Neural cell (in vitro differentiated cells): ENCODE results near the gene YAF2. TPM values are rescaled to one million over a fixed set of nuclear protein-coding genes. Genes with fewer than 3 reads are reported as not detected.
"Not testable (repeated sequence)": the region's sequence is repeated elsewhere in the genome, so short reads cannot be mapped to it uniquely, and the experiment has no call there.

Experiments
- H2AFZ ChIP-seq: fragments of 200-600, 300-800 bp; sonication (generic), shearing (Covaris generic); 2 replicates; pipeline ENCODE4 v1.6.0; 2014; ENCODE audit warnings: low read depth, mild to moderate bottlenecking, antibody characterized with exemption, low read length, moderate library complexity
- H3F3A ChIP-seq: fragments of 200-600 bp; shearing (Covaris generic); 2 replicates; pipeline ENCODE4 v1.6.1; 2016; ENCODE audit warnings: mild to moderate bottlenecking, moderate library complexity, mixed read lengths, antibody characterized with exemption, low read length; ENCODE audit not compliant: insufficient read depth, poor library complexity, severe bottlenecking
- H3K27ac ChIP-seq: fragments of 200-600, 300-800 bp; sonication (generic), shearing (Covaris generic); 2 replicates; pipeline ENCODE4 v1.5.1; 2014; ENCODE audit warnings: mild to moderate bottlenecking, low read length, moderate library complexity
- H3K27me3 ChIP-seq: fragments of 300-800, 200-600 bp; sonication (generic), shearing (Covaris generic); 2 replicates; pipeline ENCODE4 v1.6.0; 2014; ENCODE audit warnings: mild to moderate bottlenecking, low read depth, low read length, moderate library complexity; ENCODE audit not compliant: insufficient read depth
- H3K36me3 ChIP-seq: fragments of 300-800, 200-600 bp; sonication (generic), shearing (Covaris generic); 2 replicates; pipeline ENCODE4 v1.5.1; 2014; ENCODE audit warnings: mild to moderate bottlenecking, antibody characterized with exemption, low read length, moderate library complexity; ENCODE audit not compliant: insufficient read depth
- H3K4me2 ChIP-seq: fragments of 300-800, 200-600 bp; sonication (generic), shearing (Covaris generic); 2 replicates; pipeline ENCODE4 v1.6.0; 2014; ENCODE audit warnings: mild to moderate bottlenecking, low read length
- H3K4me3 ChIP-seq: fragments of 300-800, 200-600 bp; sonication (generic), shearing (Covaris generic); 2 replicates; pipeline ENCODE4 v1.5.1; 2014; ENCODE audit warnings: mild to moderate bottlenecking, low read length, moderate library complexity
- H3K79me2 ChIP-seq: fragments of 200-600 bp; shearing (Covaris generic); replicated peaks from 2 replicates; pipeline ENCODE4 v1.6.0; 2014; ENCODE audit warnings: mild to moderate bottlenecking, low read length, moderate library complexity; ENCODE audit not compliant: insufficient read depth
- H3K9ac ChIP-seq: fragments of 300-800, 200-600 bp; sonication (generic), shearing (Covaris generic); 2 replicates; pipeline ENCODE4 v1.6.1; 2016; ENCODE audit warnings: mild to moderate bottlenecking, low read length, mixed read lengths
- H3K9me2 ChIP-seq: fragments of 200-600 bp; shearing (Covaris generic); 2 replicates; pipeline ENCODE4 v1.6.1; 2016; ENCODE audit warnings: mild to moderate bottlenecking, low read length, mixed read lengths; ENCODE audit not compliant: insufficient read depth
- H3K9me3 ChIP-seq: fragments of 200-600, 300-800 bp; sonication (generic), shearing (Covaris generic); 2 replicates; pipeline ENCODE4 v1.6.1; 2016; ENCODE audit warnings: mild to moderate bottlenecking, mixed run types, low read length, moderate library complexity, mixed read lengths
- H4K20me1 ChIP-seq: fragments of 200-600 bp; shearing (Covaris generic); 2 replicates; pipeline ENCODE4 v1.6.1; 2016; ENCODE audit warnings: mild to moderate bottlenecking, mixed run types; ENCODE audit not compliant: insufficient read depth
- EP300 ChIP-seq: fragments of 450-650 bp; conservative IDR thresholded peaks from 2 replicates; pipeline ENCODE4 v1.6.1; 2014; ENCODE audit warnings: antibody characterized with exemption, mild to moderate bottlenecking, moderate library complexity; ENCODE audit not compliant: poor library complexity, severe bottlenecking
- EZH2 ChIP-seq: fragments of 200-600, 300-800 bp; shearing (Covaris generic), sonication (generic); IDR thresholded peaks from 2 replicates; pipeline ENCODE4 v1.6.1; 2014; ENCODE audit warnings: antibody characterized with exemption, low read length, borderline replicate concordance, mild to moderate bottlenecking; ENCODE audit not compliant: insufficient read depth, poor library complexity, severe bottlenecking
- MXI1 ChIP-seq: fragments of 450-650 bp; conservative IDR thresholded peaks from 2 replicates; pipeline ENCODE4 v1.6.1; 2014; ENCODE audit warnings: antibody characterized with exemption, mild to moderate bottlenecking; ENCODE audit not compliant: poor library complexity, severe bottlenecking
- POLR2AphosphoS5 ChIP-seq: IDR thresholded peaks from 2 replicates; pipeline ENCODE4 v1.6.1; 2012
- RAD21 ChIP-seq: fragments of 450-650 bp; conservative IDR thresholded peaks from 2 replicates; pipeline ENCODE4 v1.6.1; 2014; ENCODE audit warnings: antibody characterized with exemption, mild to moderate bottlenecking, moderate library complexity
- SMC3 ChIP-seq: fragments of 450-650 bp; conservative IDR thresholded peaks from 2 replicates; pipeline ENCODE4 v1.6.1; 2014; ENCODE audit warnings: antibody characterized with exemption, mild to moderate bottlenecking, moderate library complexity; ENCODE audit not compliant: poor library complexity
- TAF1 ChIP-seq: IDR thresholded peaks from 2 replicates; pipeline ENCODE4 v1.6.1; 2012; ENCODE audit warnings: low read depth
- polyA plus RNA-seq: library from polyadenylated mRNA; depleted of rRNA; stranded (reverse); fragments of >200 nt; gene quantifications from 2 replicates; pipeline ENCODE4 v1.2.3, GENCODE V29; 2014
- TF ChIP-seq, protein P1 (sequence below): fragments of 450-650 bp; IDR thresholded peaks from 2 replicates; pipeline ENCODE4 v1.5.1; 2014; ENCODE audit warnings: antibody characterized with exemption, mild to moderate bottlenecking, moderate library complexity; ENCODE audit not compliant: poor library complexity, severe bottlenecking
- TF ChIP-seq, protein P2 (sequence below): IDR thresholded peaks from 2 replicates; pipeline ENCODE4 v1.6.1; 2012; ENCODE audit warnings: borderline replicate concordance

YAF2 gene
- polyA plus RNA-seq, 1 donor from 2014 or later: 44.1 TPM

DNA sequence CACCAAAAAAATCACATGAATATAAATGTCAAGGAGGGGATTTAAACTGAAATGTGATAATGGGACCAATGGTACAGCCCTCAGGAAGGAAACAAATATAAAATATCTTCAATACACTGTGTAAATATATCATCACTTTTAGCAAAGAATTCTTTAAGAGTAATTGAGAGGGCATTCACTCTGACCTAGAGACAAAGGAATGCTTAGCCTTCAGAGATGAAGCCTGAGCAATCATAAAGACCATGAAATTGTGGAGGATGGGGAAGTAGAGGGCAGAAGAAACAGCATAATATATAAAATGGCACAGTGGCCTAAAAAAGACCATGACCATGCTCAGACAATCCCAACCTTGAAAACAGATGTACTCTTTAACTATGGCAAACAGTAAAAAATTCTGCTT, 20.4 kb downstream of the YAF2 start:
- Histone ChIP-seq H3F3A (no peaks in the 10 kb centered on the region), H4K20me1 (no peaks in the 10 kb centered on the region), H2AFZ (no peak overlapping the region), H3K4me2 (no peak overlapping the region), H3K9ac (no peak overlapping the region), H3K36me3 (no peaks in the 10 kb centered on the region), H3K9me2 (no peaks in the 10 kb centered on the region), H3K79me2 (peaks cover 37% of the 10 kb centered on the region), H3K27ac (no peak overlapping the region), H3K4me3 (no peak overlapping the region), H3K9me3 (no peaks in the 10 kb centered on the region), H3K27me3 (no peaks in the 10 kb centered on the region)
- TF ChIP-seq SMC3 (no peak), RAD21 (no peak), TAF1 (no peak), POLR2AphosphoS5 (no peak), MXI1 (no peak), EZH2 (no peak), EP300 (no peak)
- TF ChIP-seq, protein P1, sequence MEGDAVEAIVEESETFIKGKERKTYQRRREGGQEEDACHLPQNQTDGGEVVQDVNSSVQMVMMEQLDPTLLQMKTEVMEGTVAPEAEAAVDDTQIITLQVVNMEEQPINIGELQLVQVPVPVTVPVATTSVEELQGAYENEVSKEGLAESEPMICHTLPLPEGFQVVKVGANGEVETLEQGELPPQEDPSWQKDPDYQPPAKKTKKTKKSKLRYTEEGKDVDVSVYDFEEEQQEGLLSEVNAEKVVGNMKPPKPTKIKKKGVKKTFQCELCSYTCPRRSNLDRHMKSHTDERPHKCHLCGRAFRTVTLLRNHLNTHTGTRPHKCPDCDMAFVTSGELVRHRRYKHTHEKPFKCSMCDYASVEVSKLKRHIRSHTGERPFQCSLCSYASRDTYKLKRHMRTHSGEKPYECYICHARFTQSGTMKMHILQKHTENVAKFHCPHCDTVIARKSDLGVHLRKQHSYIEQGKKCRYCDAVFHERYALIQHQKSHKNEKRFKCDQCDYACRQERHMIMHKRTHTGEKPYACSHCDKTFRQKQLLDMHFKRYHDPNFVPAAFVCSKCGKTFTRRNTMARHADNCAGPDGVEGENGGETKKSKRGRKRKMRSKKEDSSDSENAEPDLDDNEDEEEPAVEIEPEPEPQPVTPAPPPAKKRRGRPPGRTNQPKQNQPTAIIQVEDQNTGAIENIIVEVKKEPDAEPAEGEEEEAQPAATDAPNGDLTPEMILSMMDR: no peak
- TF ChIP-seq, protein P2, sequence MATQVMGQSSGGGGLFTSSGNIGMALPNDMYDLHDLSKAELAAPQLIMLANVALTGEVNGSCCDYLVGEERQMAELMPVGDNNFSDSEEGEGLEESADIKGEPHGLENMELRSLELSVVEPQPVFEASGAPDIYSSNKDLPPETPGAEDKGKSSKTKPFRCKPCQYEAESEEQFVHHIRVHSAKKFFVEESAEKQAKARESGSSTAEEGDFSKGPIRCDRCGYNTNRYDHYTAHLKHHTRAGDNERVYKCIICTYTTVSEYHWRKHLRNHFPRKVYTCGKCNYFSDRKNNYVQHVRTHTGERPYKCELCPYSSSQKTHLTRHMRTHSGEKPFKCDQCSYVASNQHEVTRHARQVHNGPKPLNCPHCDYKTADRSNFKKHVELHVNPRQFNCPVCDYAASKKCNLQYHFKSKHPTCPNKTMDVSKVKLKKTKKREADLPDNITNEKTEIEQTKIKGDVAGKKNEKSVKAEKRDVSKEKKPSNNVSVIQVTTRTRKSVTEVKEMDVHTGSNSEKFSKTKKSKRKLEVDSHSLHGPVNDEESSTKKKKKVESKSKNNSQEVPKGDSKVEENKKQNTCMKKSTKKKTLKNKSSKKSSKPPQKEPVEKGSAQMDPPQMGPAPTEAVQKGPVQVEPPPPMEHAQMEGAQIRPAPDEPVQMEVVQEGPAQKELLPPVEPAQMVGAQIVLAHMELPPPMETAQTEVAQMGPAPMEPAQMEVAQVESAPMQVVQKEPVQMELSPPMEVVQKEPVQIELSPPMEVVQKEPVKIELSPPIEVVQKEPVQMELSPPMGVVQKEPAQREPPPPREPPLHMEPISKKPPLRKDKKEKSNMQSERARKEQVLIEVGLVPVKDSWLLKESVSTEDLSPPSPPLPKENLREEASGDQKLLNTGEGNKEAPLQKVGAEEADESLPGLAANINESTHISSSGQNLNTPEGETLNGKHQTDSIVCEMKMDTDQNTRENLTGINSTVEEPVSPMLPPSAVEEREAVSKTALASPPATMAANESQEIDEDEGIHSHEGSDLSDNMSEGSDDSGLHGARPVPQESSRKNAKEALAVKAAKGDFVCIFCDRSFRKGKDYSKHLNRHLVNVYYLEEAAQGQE: no peak

DNA sequence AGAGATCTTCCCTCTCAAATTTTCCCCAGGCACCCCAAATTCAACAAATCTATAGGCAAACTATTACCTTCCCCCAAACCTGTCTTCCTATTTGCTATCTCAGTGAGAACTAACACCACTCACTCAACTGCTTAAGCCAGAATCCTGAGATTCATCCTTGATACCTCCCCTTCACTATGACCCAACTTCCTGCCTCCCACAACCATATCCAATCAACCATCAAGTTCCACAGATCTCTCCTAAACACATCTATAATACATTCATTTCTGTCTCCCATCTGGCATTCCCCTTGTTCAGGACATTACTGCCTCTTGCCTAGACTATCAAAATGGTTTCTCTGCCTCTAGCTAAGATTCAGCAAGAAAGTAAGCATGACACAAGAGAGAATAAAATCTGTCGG, 21.3 kb downstream of the YAF2 start:
- Histone ChIP-seq H3K9ac (no peak overlapping the region), H3K27ac (no peak overlapping the region), H4K20me1 (no peaks in the 10 kb centered on the region), H3K9me3 (no peaks in the 10 kb centered on the region), H3K36me3 (no peaks in the 10 kb centered on the region), H3K9me2 (no peaks in the 10 kb centered on the region), H3K79me2 (peaks cover 33% of the 10 kb centered on the region), H3K27me3 (no peaks in the 10 kb centered on the region), H3K4me2 (no peak overlapping the region), H2AFZ (no peak overlapping the region), H3F3A (no peaks in the 10 kb centered on the region), H3K4me3 (no peak overlapping the region)
- TF ChIP-seq RAD21 (no peak), EZH2 (no peak), POLR2AphosphoS5 (no peak), SMC3 (no peak), EP300 (no peak), MXI1 (no peak)

DNA sequence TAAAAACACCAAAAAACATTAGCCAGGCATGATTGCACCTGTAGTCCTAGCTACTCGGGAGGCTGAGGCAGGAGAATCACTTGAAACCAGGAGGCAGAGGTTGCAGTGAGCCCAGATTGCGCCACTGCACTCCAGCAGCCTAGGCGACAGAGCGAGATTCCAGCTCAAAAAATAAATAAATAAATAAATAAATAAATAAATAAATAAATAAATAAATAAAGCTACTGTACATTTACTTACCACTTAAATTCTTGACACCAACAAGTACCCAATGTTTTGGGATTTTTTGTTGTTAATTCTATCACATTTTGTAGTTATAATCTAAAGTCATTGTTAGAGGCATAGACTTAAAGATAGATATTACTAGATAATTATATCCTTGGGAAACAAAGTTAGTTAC, 22.3 kb downstream of the YAF2 start:
- not testable (repeated sequence) for H3K9ac ChIP-seq, H3K4me3 ChIP-seq, H3K27ac ChIP-seq, H3K9me2 ChIP-seq, H3F3A ChIP-seq, H3K27me3 ChIP-seq, H3K9me3 ChIP-seq, H2AFZ ChIP-seq, H3K4me2 ChIP-seq, H3K36me3 ChIP-seq, H4K20me1 ChIP-seq
- peaks cover 30% of the 10 kb centered on the region for H3K79me2 ChIP-seq
